ENCODE data around the gene SCRT2.

GRCh38 chr20:714453-714852 lies 38.9 kb upstream of the SCRT2 start:
- TF ChIP-seq CTCF (IDR thresholded peaks at IDR 0.05; ENCODE audit: low read depth, low read length): no peak
- TF ChIP-seq POLR2A (IDR thresholded peaks at IDR 0.05; ENCODE audit: extremely low read depth, insufficient read length): no peak
- TF ChIP-seq MYC (IDR thresholded peaks at IDR 0.05; ENCODE audit: low read depth, low read length): no peak
